Stimulated activated CD8-positive, alpha-beta memory T cell treated with anti-CD3 and anti-CD28 coated beads, Interleukin-15, amount 100 ng/mL, for 4 hours (primary cell): Measurements from ENCODE around the gene EVPL.
"Not testable (repeated sequence)": the region's sequence is repeated elsewhere in the genome, so short reads cannot be mapped to it uniquely, and the experiment has no call there.

ENCODE experiments used
- DNase-seq, 2 donors: peaks; one replicate each; pipeline ENCODE4 v3.0.0-alpha.2; 2020; ENCODE audit warnings: low read depth in 2 of 2

The EVPL gene

DNA sequence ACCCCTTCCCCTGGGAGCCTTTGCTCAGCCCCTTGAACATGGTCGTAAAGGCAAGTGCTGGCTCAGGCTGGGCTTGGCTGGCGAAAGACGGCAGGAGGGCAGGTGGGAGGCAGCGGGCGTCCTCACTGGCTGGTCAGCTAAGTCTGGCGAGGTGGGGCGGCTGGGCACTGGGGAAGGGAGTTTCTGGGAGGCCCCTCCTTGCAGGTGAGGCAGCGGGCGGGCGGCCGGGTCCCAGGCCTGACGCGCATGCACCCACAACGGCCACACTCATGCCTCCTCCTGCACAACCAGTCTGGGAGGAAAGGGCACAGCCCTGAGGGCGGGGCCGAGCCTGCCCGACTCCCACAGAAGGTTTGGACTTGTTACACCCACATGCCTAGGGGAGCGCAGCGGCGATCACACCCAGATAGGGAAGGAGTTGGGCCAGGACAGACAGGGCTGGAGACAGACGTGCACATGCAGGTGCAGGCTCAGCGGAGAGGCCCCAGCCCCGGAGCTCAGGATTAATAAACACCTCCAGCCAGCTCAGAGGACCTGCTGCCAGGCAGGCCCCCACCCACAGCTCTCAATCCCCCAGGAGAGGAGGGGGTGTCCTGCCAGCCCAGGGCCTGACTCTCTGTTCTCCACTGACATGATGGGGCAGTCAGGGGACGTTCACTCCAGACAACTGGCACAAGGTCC is at the start of gene EVPL:
Gene EVPL (minus strand): TSS at position 148 of the 681 bp plus-strand sequence. CDS start 108 bp downstream, at position 40.
- DNase-seq, result no peak

GRCh38 chr17:76076146-76076764 is 49.1 kb upstream of the EVPL start:
- no peak for DNase-seq

GRCh38 chr17:76075364-76076145 is 48.4 kb upstream of the EVPL start:
- no peak for DNase-seq

DNA sequence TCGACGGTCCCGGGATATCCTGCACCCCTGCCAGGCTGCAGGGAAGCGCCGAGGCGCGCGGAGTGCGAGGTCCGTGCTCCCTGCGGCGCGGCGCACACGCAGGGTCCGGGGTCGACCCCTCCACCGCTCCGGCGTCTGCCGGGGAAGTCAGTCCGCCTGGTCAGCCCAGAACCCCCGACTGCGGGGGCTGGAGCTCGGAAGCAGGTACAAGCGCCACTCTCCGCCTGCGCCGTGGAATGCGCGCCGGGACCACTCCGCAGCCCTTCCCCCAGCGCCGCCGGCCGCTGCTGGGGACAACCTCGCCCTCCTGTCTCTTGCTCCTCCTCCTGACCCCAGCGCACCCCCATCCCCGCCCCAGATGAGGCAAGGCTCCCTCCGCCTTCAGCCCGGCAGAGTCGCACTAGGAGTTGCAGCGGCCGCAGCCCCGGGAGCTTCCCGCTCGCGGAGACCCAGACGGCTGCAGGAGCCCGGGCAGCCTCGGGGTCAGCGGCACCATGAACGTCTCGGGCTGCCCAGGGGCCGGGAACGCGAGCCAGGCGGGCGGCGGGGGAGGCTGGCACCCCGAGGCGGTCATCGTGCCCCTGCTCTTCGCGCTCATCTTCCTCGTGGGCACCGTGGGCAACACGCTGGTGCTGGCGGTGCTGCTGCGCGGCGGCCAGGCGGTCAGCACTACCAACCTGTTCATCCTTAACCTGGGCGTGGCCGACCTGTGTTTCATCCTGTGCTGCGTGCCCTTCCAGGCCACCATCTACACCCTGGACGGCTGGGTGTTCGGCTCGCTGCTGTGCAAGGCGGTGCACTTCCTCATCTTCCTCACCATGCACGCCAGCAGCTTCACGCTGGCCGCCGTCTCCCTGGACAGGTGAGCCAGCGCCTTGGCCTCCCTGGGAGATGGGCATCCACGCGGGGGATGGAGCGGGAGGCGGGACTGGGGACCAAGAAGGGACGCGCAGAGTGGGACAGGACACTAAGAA is 47.6 kb upstream of the EVPL start, which contains the start of gene GALR2:
Gene GALR2 (plus strand): TSS at position 392 of the 974 bp plus-strand sequence. CDS start 103 bp downstream, at position 495.
- no peak for DNase-seq

DNA sequence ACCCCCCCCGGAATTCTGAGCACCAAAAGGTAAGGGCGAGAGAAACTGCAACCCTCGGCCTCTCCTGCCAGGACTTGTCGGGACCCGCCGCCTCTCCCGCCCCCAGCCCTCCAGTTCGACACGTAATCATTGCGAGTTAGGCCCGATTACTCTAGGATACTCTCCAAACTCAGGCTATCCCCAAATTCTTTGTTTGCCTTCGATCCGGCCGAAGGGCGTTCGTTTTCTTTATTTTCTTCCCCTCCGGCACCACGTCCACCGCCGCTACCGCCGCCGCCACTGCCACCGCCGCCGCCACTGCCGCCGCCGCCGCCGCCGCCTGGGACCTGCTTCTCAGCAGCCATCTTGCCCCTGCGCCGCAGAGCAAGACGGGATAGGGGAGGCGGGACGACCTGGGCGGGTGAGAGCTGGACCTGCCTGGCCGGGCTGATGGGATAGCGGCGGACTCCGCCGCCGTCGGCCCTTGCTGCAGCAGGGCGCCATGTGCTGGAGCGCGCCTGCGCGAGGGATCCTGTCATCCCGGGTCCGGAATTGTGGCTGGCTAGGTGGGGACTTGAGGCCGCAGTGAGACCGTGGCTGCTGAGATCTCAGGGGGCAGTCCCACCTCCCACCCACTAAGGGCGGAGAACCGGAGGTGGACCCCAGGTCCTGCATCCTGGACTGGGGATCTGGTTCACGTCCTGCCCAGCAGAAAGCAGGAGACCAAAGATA is 45.2 kb upstream of the EVPL start, which contains the start of gene SRP68:
Gene SRP68 (minus strand): TSS at position 370 of the 711 bp plus-strand sequence. CDS start 26 bp downstream, at position 344.
- peak; percentile 72 to 74 for DNase-seq

DNA sequence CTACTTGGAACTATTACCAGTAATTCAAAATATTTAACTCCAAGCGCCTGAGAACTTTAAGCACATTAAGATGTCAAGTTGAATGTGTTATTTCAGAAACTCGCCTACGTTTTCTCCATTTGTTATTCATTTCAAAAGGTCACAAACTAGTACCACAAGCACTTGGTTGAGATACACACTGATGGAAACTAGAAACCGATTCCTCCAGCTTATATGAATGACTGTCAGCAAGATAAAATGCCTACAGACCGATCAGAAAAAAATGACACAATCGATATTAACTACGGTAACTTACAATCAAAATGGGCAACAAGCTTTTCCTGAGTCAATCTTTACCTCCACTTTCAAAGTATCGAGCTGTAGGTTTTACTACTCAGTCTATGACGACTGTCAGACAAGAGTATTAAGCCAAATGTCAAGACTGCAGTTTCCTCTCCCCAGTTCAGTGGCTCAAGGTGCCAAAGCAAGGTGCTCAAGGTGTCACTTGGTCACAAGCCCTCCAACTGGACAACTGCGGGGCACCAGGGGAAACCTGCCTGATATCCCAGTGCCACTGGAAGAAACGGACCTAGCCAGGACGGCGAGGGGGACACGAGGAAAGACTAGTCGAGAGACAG is 44.5 kb upstream of the EVPL start:
- no peak for DNase-seq

GRCh38 chr17:76065775-76066174 is 38.7 kb upstream of the EVPL start:
- DNase-seq, result no peak

DNA sequence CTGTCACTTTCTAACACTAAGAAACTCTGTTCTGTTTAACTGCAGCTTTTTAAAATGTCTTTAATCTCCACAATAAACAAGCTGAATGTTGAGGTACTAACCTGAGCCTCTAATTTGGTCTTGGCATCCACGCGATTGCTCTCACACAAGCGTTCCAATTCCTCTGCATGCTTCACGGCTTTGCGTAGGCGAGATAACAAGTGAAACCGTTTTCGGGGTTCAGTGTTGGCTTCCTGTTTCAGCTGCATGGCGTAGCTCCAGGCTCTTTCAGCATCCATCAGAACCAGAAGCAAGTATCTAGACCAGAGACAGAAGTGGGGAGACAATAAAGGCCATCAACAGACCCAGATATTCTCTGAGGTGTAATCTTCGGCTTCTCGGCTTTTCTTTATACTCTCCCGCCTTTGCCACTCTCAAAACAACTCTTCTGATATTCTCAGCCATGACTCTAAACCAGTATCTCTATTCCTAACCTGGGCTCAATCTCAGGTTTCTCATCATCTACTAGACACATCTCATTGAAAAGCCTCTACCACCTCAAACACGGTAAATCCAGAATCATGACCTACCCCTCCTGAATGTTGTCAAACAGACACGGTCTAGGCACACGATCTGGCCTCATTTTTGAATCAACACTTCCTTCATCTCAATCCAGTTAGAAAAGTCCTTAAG is 36.9 kb upstream of the EVPL start:
- peak in 1 of 2 donors; percentile 13 for DNase-seq

DNA sequence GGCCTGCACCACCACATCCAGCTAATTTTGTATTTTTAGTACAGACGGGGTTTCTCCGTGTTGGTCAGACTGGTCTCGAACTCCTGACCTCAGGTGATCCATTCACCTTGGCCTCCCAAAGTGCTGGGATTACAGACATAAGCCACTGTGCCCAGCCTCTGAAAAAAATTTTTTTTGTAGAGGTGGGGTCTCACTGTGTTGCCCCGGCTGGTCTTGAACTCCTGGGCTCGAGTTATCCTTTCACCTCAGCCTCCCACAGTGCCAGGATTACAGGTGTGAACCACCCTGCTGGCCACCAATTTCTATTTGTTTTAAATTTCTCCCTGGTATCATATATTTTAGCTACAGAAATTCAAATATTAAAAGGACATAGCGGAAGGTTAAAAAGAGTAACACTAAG is 31.2 kb upstream of the EVPL start:
- DNase-seq, result not testable (repeated sequence)

DNA sequence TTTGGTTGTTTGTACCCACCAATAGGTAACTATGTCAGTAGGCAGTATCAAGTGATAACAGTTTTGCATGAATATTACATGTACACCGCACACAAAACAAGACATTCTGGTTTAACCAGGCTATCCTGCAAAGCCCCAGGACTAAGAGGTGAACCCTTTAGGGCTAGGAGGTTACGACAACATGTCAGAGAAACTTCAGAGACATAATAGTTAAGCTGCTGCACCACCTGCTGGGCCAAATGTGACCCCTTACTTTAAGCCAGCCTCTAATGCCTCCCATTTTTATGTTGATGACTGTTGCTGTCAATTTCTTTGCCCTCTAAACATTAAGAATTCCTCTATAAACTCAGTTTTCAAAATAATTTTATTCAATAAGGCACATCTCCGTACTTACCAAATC is 29.8 kb upstream of the EVPL start:
- no peak for DNase-seq

DNA sequence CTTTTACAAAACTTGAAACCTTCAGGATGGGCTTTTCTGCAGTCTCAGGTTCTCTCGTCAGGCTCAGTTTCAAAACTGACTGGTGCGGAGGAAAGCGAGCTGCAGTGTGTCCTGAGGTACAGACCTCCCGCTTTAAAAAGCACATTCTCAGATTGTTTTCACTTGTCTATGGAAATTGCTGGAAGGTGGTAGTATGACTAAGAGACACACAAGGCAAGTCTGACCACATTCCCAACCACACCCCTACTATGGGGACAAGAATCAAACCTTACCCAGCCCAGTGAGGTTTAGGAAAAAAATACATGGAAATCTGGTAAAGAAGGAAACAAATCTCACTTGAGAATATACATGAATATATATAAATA is 27.0 kb upstream of the EVPL start:
- DNase-seq, result no peak

GRCh38 chr17:76053246-76054111 is 26.4 kb upstream of the EVPL start:
- no peak for DNase-seq

GRCh38 chr17:76051561-76051960 is 24.5 kb upstream of the EVPL start:
- no peak for DNase-seq

- no peak for DNase-seq
These were observed 23.7 kb upstream of the EVPL start for GRCh38 chr17:76050538-76051467.

- DNase-seq, result no peak
These were observed 22.9 kb upstream of the EVPL start for GRCh38 chr17:76049836-76050537.

GRCh38 chr17:76049239-76049638 is 22.1 kb upstream of the EVPL start:
- DNase-seq, result no peak

- DNase-seq, result no peak
These were observed 21.6 kb upstream of the EVPL start for GRCh38 chr17:76048711-76049110.
